Ishikawa (cell line): ENCODE results near the gene KIF3A.

Experiments
- CEBPB ChIP-seq: IDR thresholded peaks from 2 replicates; pipeline ENCODE4 v1.6.1; 2012
- CREB1 ChIP-seq: IDR thresholded peaks from 2 replicates; pipeline ENCODE4 v1.6.1; 2012; ENCODE audit warnings: low read depth
- EGR1 ChIP-seq: IDR thresholded peaks from 2 replicates; pipeline ENCODE4 v1.6.1; 2012
- EP300 ChIP-seq: IDR thresholded peaks from 2 replicates; pipeline ENCODE4 v1.6.1; 2012; ENCODE audit warnings: borderline replicate concordance
- FOXM1 ChIP-seq: IDR thresholded peaks from 2 replicates; pipeline ENCODE4 v1.6.1; 2012; ENCODE audit warnings: low read depth, borderline replicate concordance
- MAX ChIP-seq: IDR thresholded peaks from 2 replicates; pipeline ENCODE4 v1.6.1; 2012
- NFIC ChIP-seq: IDR thresholded peaks from 2 replicates; pipeline ENCODE4 v1.6.1; 2012
- RAD21 ChIP-seq: IDR thresholded peaks from 2 replicates; pipeline ENCODE4 v1.6.1; 2012; ENCODE audit warnings: low read depth
- REST ChIP-seq: IDR thresholded peaks from 2 replicates; pipeline ENCODE4 v1.6.1; 2012; ENCODE audit warnings: low read depth, mild to moderate bottlenecking
- TAF1 ChIP-seq: IDR thresholded peaks from 2 replicates; pipeline ENCODE4 v1.6.1; 2012; ENCODE audit warnings: low read depth, mild to moderate bottlenecking
- TCF12 ChIP-seq: IDR thresholded peaks from 2 replicates; pipeline ENCODE4 v1.6.1; 2012; ENCODE audit warnings: low read depth
- TEAD4 ChIP-seq: IDR thresholded peaks from 2 replicates; pipeline ENCODE4 v1.6.1; 2012
- USF1 ChIP-seq: IDR thresholded peaks from 2 replicates; pipeline ENCODE4 v1.6.1; 2012
- YY1 ChIP-seq: IDR thresholded peaks from 2 replicates; pipeline ENCODE4 v1.6.1; 2012; ENCODE audit warnings: low read depth
- ZBTB7A ChIP-seq: IDR thresholded peaks from 2 replicates; pipeline ENCODE4 v1.6.1; 2012; ENCODE audit warnings: low read depth

Gene KIF3A

GRCh38 chr5:132737982-132738681 lies 786 bp upstream of the KIF3A start:
- TF ChIP-seq CEBPB (no peak), YY1 (no peak), TCF12 (no peak), ZBTB7A (no peak), REST (no peak), RAD21 (no peak), EP300 (no peak), TAF1 (no peak), NFIC (no peak), MAX (no peak), TEAD4 (no peak), CREB1 (no peak), EGR1 (no peak), USF1 (no peak), FOXM1 (no peak)

- no peak for TF ChIP-seq TAF1
- no peak for TF ChIP-seq TCF12
Observed at GRCh38 chr5:132734687-132735086, 2.7 kb downstream of the KIF3A start.

- TF ChIP-seq TCF12 (no peak), CREB1 (no peak), ZBTB7A (no peak), NFIC (no peak), TAF1 (no peak), RAD21 (no peak), TEAD4 (no peak), REST (no peak), FOXM1 (no peak), CEBPB (no peak), EP300 (no peak), EGR1 (no peak), MAX (no peak), USF1 (no peak), YY1 (no peak)
Observed at GRCh38 chr5:132733499-132734148, 3.7 kb downstream of the KIF3A start.

- TF ChIP-seq MAX (no peak), YY1 (no peak), TCF12 (no peak), CEBPB (no peak), REST (no peak), ZBTB7A (no peak), TAF1 (no peak), RAD21 (no peak)
Observed at GRCh38 chr5:132729896-132730295, 7.5 kb downstream of the KIF3A start.
